ENCODE data around the gene ECT2. TPM values are rescaled to one million over a fixed set of nuclear protein-coding genes. Genes with fewer than 3 reads are reported as not detected.

The ECT2 gene
- polyA plus RNA-seq, 1 of the 3 experiments (the other 2 are of a cell fraction), result 8.6 TPM

DNA sequence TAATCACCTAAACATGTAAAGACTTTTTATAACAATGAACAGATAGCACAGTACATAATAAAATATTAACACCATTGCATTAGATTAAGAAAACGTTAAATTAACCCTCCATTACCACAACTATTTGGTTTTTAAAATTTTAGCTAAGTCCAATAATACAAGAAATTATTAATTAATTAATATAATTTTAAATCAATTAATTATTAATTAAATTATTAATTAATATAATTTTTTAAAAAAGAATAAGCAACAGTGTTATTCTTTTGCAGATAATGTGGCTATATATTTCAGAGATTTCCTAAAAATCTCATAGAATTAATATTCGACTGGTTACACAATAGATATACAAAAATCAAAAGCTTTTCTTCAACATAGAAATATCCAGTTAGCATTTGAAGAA is 82.5 kb downstream of the ECT2 start (continued):
- no peak for TF ChIP-seq CTCF (IDR thresholded peaks at IDR 0.05)
- no peak for TF ChIP-seq ZBTB33 (IDR thresholded peaks at IDR 0.05; ENCODE audit: borderline replicate concordance, low read depth)
- TF ChIP-seq NRF1 (IDR thresholded peaks at IDR 0.05; ENCODE audit: low read depth, low read length), result no peak
- TF ChIP-seq, protein P1, sequence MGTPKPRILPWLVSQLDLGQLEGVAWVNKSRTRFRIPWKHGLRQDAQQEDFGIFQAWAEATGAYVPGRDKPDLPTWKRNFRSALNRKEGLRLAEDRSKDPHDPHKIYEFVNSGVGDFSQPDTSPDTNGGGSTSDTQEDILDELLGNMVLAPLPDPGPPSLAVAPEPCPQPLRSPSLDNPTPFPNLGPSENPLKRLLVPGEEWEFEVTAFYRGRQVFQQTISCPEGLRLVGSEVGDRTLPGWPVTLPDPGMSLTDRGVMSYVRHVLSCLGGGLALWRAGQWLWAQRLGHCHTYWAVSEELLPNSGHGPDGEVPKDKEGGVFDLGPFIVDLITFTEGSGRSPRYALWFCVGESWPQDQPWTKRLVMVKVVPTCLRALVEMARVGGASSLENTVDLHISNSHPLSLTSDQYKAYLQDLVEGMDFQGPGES (IDR thresholded peaks at IDR 0.05; ENCODE audit: low read depth, low read length), result no peak
- TF ChIP-seq GABPA (IDR thresholded peaks at IDR 0.05; ENCODE audit: low read depth), result no peak
- no peak for TF ChIP-seq FOXM1 (IDR thresholded peaks at IDR 0.05; ENCODE audit: low read depth)
- TF ChIP-seq MXI1 (IDR thresholded peaks at IDR 0.05; ENCODE audit: low read depth, low read length), result no peak

DNA sequence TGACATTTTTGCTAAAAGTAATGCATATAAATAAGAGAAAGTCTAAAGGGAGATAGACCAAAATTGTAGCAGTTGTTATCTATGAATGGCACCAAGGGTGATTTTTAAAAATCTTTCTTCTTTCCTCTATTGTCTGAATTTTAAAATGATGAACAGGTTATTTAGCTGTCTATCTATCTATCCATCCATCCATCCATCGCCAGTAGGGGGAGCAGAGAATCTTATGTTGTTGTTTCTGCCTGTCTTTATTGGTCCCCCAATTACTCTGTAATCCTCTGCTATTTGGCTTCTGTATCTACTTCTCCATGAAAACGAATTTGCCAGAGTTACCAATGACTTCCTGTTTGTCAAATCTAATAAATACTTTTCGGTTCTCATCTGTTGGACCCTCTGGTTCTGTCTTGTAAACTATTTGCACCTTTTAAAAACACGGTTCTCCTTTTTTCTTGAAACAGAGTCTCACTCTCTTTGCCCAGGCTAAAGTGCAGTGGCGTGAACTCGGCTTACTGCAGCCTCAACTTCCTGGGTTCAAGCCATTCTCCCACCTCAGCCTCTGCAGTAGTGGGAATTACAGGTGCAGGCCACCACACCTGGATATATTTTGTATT is 86.0 kb downstream of the ECT2 start:
- Histone ChIP-seq H3K9me3 (no peaks in the 10 kb centered on the region), H3K36me3 (replicated peaks in 1 of 2; ENCODE audit: control insufficient read depth in 1 of 2, insufficient read depth in 2 of 2, low read length in 1 of 2) (no peaks in the 10 kb centered on the region), H2AFZ (ENCODE audit: low read depth) (no peak overlapping the region), H3K27me3 (ENCODE audit: insufficient read depth) (no peaks in the 10 kb centered on the region), H3K9ac (no peak overlapping the region), H3K4me1 (ENCODE audit: control insufficient read depth in 1 of 2, insufficient read depth in 2 of 2, low read depth in 1 of 2, low read length in 1 of 2) (no peaks in the 10 kb centered on the region), H3K4me3 (ENCODE audit: low read depth in 2 of 2, low read length in 1 of 2) (no peak overlapping the region; a peak in 1 of 4 replicates), H3F3A (replicated peaks; ENCODE audit: insufficient read depth) (no peaks in the 10 kb centered on the region), H3K9me2 (no peaks in the 10 kb centered on the region), H3K27ac (ENCODE audit: low read depth in 2 of 2, low read length in 1 of 2) (no peak overlapping the region), H3K4me2 (no peak overlapping the region), H4K20me1 (ENCODE audit: insufficient read depth) (no peaks in the 10 kb centered on the region), H3K79me2 (ENCODE audit: insufficient read depth) (no peaks in the 10 kb centered on the region)
- TF ChIP-seq YY1 (IDR thresholded peaks at IDR 0.05; ENCODE audit: low read depth), result no peak
- TF ChIP-seq SMC3 (IDR thresholded peaks at IDR 0.05; ENCODE audit: low read depth, low read length), result peak; percentile 45; the same call in 1 of the 2 replicates
- peak; percentile 73 for TF ChIP-seq RAD21 (IDR thresholded peaks at IDR 0.05; ENCODE audit: low read length)
- no peak for TF ChIP-seq MXI1 (IDR thresholded peaks at IDR 0.05; ENCODE audit: low read depth, low read length)
- TF ChIP-seq CTCF (IDR thresholded peaks at IDR 0.05), result peak; percentile 75
- TF ChIP-seq NFIC (IDR thresholded peaks at IDR 0.05; ENCODE audit: borderline replicate concordance), result no peak
- CTCF ChIA-PET, result interaction anchor here (0.6 to 1.5 kb wide), 16 partner anchors 9 to 1042 kb away, joined by 3 to 7 read pairs (median 3); no protein-coding TSS in a partner anchor
- POLR2A ChIA-PET, result no interaction called here
- WGBS (ENCODE audit: low lambda C conversion rate), result 40% methylated on average over 6 of the region's 6 CpGs
- DNase-seq, result peak; percentile 27
